Esophagus muscularis mucosa (tissue), 4 donors: Measurements from ENCODE around the gene FAM131A.

Experiments used
- EP300 ChIP-seq: sonication (generic); formaldehyde crosslinking; IDR thresholded peaks from one replicate; pipeline ENCODE4 v1.6.1; 2017; ENCODE audit warnings: antibody characterized with exemption
- POLR2AphosphoS5 ChIP-seq, 2 donors: sonication (generic); formaldehyde crosslinking; IDR thresholded peaks; one replicate each; pipeline ENCODE4 v1.6.1; 2017; ENCODE audit warnings: antibody characterized with exemption in 2 of 2
- TF ChIP-seq, protein P1 (sequence below), 3 experiments: fragments of 200-600 bp in 2 of 3; fragments of 450-650 bp in 1 of 3; sonication (generic) in 2 of 3; IDR thresholded peaks; one replicate each; pipeline ENCODE4 v1.5.1; 2017 to 2019; ENCODE audit warnings: antibody characterized with exemption in 3 of 3, mild to moderate bottlenecking in 2 of 3, moderate library complexity in 1 of 3

DNA sequence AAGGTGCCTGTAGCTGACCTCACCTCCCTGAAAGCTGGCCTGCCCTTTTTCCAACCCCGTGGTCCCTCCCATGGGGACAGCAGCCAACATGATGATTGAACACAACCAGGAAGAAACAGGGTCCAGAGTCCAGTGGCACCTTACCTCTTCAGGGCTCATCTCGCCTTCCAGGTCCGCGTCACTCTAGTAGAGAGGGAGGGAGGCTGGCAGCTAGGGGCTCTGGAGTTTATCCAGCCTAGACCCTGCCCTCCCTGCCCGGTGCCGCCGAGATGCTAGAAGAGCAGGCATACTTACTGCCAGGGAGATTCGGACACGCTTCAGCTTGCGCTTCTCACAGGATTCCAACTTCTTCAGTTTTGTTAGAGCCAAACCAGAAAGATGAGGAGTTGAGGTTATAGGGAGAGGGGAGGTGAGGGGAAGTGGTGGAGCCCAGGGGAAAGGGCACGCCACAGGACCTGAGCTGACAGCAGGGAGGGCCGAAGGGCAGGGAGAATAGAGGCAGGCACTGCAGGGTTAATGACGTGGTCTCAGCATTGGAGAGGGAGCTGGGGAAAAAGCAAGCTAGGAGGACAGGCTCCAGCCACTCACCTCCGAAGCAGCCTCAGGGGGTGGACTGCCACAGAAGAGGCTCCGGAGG, 14.9 kb downstream of the FAM131A start:
- TF ChIP-seq EP300 (no peak), POLR2AphosphoS5 (IDR thresholded peaks at IDR 0.05) (no peak)
- TF ChIP-seq, protein P1, sequence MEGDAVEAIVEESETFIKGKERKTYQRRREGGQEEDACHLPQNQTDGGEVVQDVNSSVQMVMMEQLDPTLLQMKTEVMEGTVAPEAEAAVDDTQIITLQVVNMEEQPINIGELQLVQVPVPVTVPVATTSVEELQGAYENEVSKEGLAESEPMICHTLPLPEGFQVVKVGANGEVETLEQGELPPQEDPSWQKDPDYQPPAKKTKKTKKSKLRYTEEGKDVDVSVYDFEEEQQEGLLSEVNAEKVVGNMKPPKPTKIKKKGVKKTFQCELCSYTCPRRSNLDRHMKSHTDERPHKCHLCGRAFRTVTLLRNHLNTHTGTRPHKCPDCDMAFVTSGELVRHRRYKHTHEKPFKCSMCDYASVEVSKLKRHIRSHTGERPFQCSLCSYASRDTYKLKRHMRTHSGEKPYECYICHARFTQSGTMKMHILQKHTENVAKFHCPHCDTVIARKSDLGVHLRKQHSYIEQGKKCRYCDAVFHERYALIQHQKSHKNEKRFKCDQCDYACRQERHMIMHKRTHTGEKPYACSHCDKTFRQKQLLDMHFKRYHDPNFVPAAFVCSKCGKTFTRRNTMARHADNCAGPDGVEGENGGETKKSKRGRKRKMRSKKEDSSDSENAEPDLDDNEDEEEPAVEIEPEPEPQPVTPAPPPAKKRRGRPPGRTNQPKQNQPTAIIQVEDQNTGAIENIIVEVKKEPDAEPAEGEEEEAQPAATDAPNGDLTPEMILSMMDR (IDR thresholded peaks at IDR 0.05), result no peak
